ENCODE measurements around the gene OSBPL8. TPM values are rescaled to one million over a fixed set of nuclear protein-coding genes. Genes with fewer than 3 reads are reported as not detected.
"Not testable (repeated sequence)": the region's sequence is repeated elsewhere in the genome, so short reads cannot be mapped to it uniquely, and the experiment has no call there.

The OSBPL8 gene
- total RNA-seq, 2 donors from 2014 or later: 25.9 to 32.8 TPM

GRCh38 chr12:76340680-76341435, 218.7 kb downstream of the OSBPL8 start:
- Histone ChIP-seq H3K27ac (no peak overlapping the region), H3K9ac (ENCODE audit: low read depth in 2 of 2, low read length in 2 of 2) (no peak overlapping the region), H3K27me3 (no peaks in the 10 kb centered on the region), H3K4me1 (no peaks in the 10 kb centered on the region), H3K9me3 (no peaks in the 10 kb centered on the region), H3K36me3 (no peaks in the 10 kb centered on the region), H3K4me3 (no peak overlapping the region)
- intact Hi-C loops (cut with DNase I): loop anchor here (10.0 kb wide), 1 partner anchor 224 kb away; no protein-coding TSS in a partner anchor
- TF ChIP-seq, protein P1, sequence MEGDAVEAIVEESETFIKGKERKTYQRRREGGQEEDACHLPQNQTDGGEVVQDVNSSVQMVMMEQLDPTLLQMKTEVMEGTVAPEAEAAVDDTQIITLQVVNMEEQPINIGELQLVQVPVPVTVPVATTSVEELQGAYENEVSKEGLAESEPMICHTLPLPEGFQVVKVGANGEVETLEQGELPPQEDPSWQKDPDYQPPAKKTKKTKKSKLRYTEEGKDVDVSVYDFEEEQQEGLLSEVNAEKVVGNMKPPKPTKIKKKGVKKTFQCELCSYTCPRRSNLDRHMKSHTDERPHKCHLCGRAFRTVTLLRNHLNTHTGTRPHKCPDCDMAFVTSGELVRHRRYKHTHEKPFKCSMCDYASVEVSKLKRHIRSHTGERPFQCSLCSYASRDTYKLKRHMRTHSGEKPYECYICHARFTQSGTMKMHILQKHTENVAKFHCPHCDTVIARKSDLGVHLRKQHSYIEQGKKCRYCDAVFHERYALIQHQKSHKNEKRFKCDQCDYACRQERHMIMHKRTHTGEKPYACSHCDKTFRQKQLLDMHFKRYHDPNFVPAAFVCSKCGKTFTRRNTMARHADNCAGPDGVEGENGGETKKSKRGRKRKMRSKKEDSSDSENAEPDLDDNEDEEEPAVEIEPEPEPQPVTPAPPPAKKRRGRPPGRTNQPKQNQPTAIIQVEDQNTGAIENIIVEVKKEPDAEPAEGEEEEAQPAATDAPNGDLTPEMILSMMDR (IDR thresholded peaks at IDR 0.05): no peak
- no peak for DNase-seq

GRCh38 chr12:76337583-76337982, 222.0 kb downstream of the OSBPL8 start:
- Histone ChIP-seq H3K27me3 (peaks cover 5% of the 10 kb centered on the region), H3K27ac (no peak overlapping the region), H3K4me1 (no peaks in the 10 kb centered on the region), H3K9ac (ENCODE audit: low read depth in 2 of 2, low read length in 2 of 2) (no peak overlapping the region), H3K36me3 (no peaks in the 10 kb centered on the region), H3K9me3 (no peaks in the 10 kb centered on the region), H3K4me3 (no peak overlapping the region)
- DNase-seq: no peak
- intact Hi-C loops (cut with DNase I): no loop called here
- TF ChIP-seq, protein P1 (IDR thresholded peaks at IDR 0.05): no peak

- DNase-seq: no peak
- Histone ChIP-seq H3K36me3 (no peaks in the 10 kb centered on the region), H3K4me1 (no peaks in the 10 kb centered on the region), H3K27ac (no peak overlapping the region), H3K9me3 (no peaks in the 10 kb centered on the region), H3K9ac (ENCODE audit: low read depth in 2 of 2, low read length in 2 of 2) (no peak overlapping the region), H3K27me3 (peaks cover 5% of the 10 kb centered on the region), H3K4me3 (no peak overlapping the region)
- TF ChIP-seq, protein P1 (IDR thresholded peaks at IDR 0.05): no peak
- intact Hi-C loops (cut with DNase I): no loop called here
These were observed 227.0 kb downstream of the OSBPL8 start for GRCh38 chr12:76332606-76333005.

GRCh38 chr12:76329606-76330005, 230.0 kb downstream of the OSBPL8 start:
- Histone ChIP-seq H3K9ac (ENCODE audit: low read depth in 2 of 2, low read length in 2 of 2) (no peak overlapping the region), H3K4me3 (no peak overlapping the region)

GRCh38 chr12:76329159-76329558, 230.4 kb downstream of the OSBPL8 start:
- Histone ChIP-seq H3K36me3 (no peaks in the 10 kb centered on the region), H3K27ac (no peak overlapping the region), H3K9ac (ENCODE audit: low read depth in 2 of 2, low read length in 2 of 2) (no peak overlapping the region), H3K9me3 (no peaks in the 10 kb centered on the region), H3K4me3 (no peak overlapping the region), H3K27me3 (peaks cover 5% of the 10 kb centered on the region), H3K4me1 (no peaks in the 10 kb centered on the region)
- no peak for DNase-seq
- TF ChIP-seq, protein P1 (IDR thresholded peaks at IDR 0.05): no peak
- intact Hi-C loops (cut with DNase I): no loop called here

More at GRCh38 chr12:76329606-76330005, 230.0 kb downstream of the OSBPL8 start:
- DNase-seq: no peak
- H3K27ac ChIP-seq: no peak overlapping the region
- H3K9me3 ChIP-seq: no peaks in the 10 kb centered on the region
- H3K36me3 ChIP-seq: no peaks in the 10 kb centered on the region
- TF ChIP-seq, protein P1 (IDR thresholded peaks at IDR 0.05): no peak
- H3K4me1 ChIP-seq: no peaks in the 10 kb centered on the region
- intact Hi-C loops (cut with DNase I): no loop called here
- peaks cover 5% of the 10 kb centered on the region for H3K27me3 ChIP-seq

- H3K9me3 ChIP-seq; H3K4me3 ChIP-seq; H3K9ac ChIP-seq (ENCODE audit: low read depth in 2 of 2, low read length in 2 of 2); H3K27me3 ChIP-seq; H3K36me3 ChIP-seq; intact Hi-C loops (cut with DNase I); H3K4me1 ChIP-seq; H3K27ac ChIP-seq: not testable (repeated sequence)
- peak; percentile 20 for DNase-seq
These were observed 239.8 kb downstream of the OSBPL8 start for GRCh38 chr12:76319595-76320319.

Measured in colonic mucosa (tissue), 4 donors.